Brain microvascular endothelial cell (primary cell): ENCODE measurements around the gene TTC16.

Experiments used
- DNase-seq: peaks from one replicate; pipeline ENCODE4 v3.0.0-alpha.2; 2020
- H3K27ac ChIP-seq: fragments of 250-450 bp; sonication (Bioruptor Pico); 2 replicates; pipeline ENCODE4 v1.5.1; 2020; ENCODE audit warnings: mild to moderate bottlenecking, moderate library complexity
- H3K27me3 ChIP-seq: fragments of 250-450 bp; sonication (Bioruptor Pico); replicated peaks from 2 replicates; pipeline ENCODE4 v1.5.1; 2020; ENCODE audit warnings: mild to moderate bottlenecking
- H3K36me3 ChIP-seq: fragments of 250-450 bp; sonication (Bioruptor Pico); replicated peaks from 2 replicates; pipeline ENCODE4 v1.5.1; 2020; ENCODE audit warnings: mild to moderate bottlenecking
- H3K4me3 ChIP-seq: 2 replicates; pipeline ENCODE4 v1.5.1; 2011; ENCODE audit warnings: low read depth, mild to moderate bottlenecking, control low read depth, low read length, moderate library complexity
- in situ Hi-C: cut with HindIII; loops from 2 replicates; pipeline ENCODE4 v1.10.0; 2017; ENCODE audit warnings: low sequenced_read_pairs, low pct_ligation_motif_present
- TF ChIP-seq, protein P1 (sequence below): IDR thresholded peaks from 2 replicates; pipeline ENCODE4 v1.5.1; 2011; ENCODE audit warnings: low read depth, mild to moderate bottlenecking, moderate library complexity, low read length, control low read depth, inconsistent platforms; ENCODE audit errors: missing control alignments

TTC16 gene

GRCh38 chr9:127730799-127731410 lies 15.0 kb downstream of the TTC16 start:
- in situ Hi-C loops, result no loop called here
- TF ChIP-seq, protein P1, sequence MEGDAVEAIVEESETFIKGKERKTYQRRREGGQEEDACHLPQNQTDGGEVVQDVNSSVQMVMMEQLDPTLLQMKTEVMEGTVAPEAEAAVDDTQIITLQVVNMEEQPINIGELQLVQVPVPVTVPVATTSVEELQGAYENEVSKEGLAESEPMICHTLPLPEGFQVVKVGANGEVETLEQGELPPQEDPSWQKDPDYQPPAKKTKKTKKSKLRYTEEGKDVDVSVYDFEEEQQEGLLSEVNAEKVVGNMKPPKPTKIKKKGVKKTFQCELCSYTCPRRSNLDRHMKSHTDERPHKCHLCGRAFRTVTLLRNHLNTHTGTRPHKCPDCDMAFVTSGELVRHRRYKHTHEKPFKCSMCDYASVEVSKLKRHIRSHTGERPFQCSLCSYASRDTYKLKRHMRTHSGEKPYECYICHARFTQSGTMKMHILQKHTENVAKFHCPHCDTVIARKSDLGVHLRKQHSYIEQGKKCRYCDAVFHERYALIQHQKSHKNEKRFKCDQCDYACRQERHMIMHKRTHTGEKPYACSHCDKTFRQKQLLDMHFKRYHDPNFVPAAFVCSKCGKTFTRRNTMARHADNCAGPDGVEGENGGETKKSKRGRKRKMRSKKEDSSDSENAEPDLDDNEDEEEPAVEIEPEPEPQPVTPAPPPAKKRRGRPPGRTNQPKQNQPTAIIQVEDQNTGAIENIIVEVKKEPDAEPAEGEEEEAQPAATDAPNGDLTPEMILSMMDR, result no peak
- DNase-seq, result no peak
- no peaks in the 10 kb centered on the region for H3K27me3 ChIP-seq
- no peak overlapping the region for H3K4me3 ChIP-seq
- no peak overlapping the region for H3K27ac ChIP-seq
- no peaks in the 10 kb centered on the region for H3K36me3 ChIP-seq

GRCh38 chr9:127731938-127732337 lies 16.1 kb downstream of the TTC16 start:
- no peak for DNase-seq
- no peaks in the 10 kb centered on the region for H3K36me3 ChIP-seq
- H3K27ac ChIP-seq, result no peak overlapping the region
- in situ Hi-C loops, result no loop called here
- H3K4me3 ChIP-seq, result no peak overlapping the region
- TF ChIP-seq, protein P1, result no peak
- H3K27me3 ChIP-seq, result no peaks in the 10 kb centered on the region

GRCh38 chr9:127732444-127732843 lies 16.6 kb downstream of the TTC16 start:
- Histone ChIP-seq H3K4me3 (no peak overlapping the region), H3K27ac (no peak overlapping the region), H3K36me3 (no peaks in the 10 kb centered on the region), H3K27me3 (no peaks in the 10 kb centered on the region)
- no peak for DNase-seq
- TF ChIP-seq, protein P1, result no peak
- in situ Hi-C loops, result no loop called here

DNA sequence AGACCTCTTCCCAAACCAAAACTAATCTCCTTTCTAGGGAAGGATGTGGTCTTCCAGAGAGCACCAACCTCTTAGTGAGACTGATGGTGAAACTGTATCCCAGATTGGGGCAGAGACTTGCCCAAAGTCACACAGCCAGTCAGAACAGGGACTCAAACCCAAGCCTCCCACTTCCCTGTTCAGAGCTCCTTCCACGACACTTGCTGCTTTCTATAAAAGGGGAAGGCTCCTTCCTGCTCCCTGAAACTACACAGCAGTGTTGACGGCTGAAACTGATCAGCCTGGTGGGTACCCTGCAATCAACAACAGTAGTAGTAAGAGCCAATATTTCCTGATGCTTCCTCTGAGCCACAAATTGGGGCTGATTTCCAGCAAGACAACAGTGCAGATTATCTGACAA lies 17.7 kb downstream of the TTC16 start:
- TF ChIP-seq, protein P1, result no peak
- Histone ChIP-seq H3K36me3 (no peaks in the 10 kb centered on the region), H3K27me3 (no peaks in the 10 kb centered on the region), H3K27ac (no peak overlapping the region), H3K4me3 (no peak overlapping the region)
- in situ Hi-C loops, result no loop called here
- no peak for DNase-seq

- DNase-seq, result no peak
- no peaks in the 10 kb centered on the region for H3K27me3 ChIP-seq
- in situ Hi-C loops, result no loop called here
- peak overlapping the region; percentile 69 for H3K4me3 ChIP-seq
- TF ChIP-seq, protein P1, result no peak
- no peak overlapping the region for H3K27ac ChIP-seq
- no peaks in the 10 kb centered on the region for H3K36me3 ChIP-seq
These were observed 18.4 kb downstream of the TTC16 start for GRCh38 chr9:127734247-127734746.
